HFF-Myc (cell line): ENCODE data around the gene GIPC1.

Source experiments
- DNase-seq: peaks from one replicate; pipeline ENCODE4 v3.0.0-alpha.2; 2011; ENCODE audit warnings: low read depth; ENCODE audit errors: extremely low read depth
- H3K4me3 ChIP-seq: replicated peaks from 2 replicates; pipeline ENCODE4 v1.5.1; 2011; ENCODE audit warnings: low read depth, mild to moderate bottlenecking, control low read depth, low read length
- TF ChIP-seq, protein P1 (sequence below): IDR thresholded peaks from 2 replicates; pipeline ENCODE4 v1.5.1; 2012; ENCODE audit warnings: mild to moderate bottlenecking, low read depth, low read length, control low read depth; ENCODE audit errors: missing control alignments

Gene GIPC1

DNA sequence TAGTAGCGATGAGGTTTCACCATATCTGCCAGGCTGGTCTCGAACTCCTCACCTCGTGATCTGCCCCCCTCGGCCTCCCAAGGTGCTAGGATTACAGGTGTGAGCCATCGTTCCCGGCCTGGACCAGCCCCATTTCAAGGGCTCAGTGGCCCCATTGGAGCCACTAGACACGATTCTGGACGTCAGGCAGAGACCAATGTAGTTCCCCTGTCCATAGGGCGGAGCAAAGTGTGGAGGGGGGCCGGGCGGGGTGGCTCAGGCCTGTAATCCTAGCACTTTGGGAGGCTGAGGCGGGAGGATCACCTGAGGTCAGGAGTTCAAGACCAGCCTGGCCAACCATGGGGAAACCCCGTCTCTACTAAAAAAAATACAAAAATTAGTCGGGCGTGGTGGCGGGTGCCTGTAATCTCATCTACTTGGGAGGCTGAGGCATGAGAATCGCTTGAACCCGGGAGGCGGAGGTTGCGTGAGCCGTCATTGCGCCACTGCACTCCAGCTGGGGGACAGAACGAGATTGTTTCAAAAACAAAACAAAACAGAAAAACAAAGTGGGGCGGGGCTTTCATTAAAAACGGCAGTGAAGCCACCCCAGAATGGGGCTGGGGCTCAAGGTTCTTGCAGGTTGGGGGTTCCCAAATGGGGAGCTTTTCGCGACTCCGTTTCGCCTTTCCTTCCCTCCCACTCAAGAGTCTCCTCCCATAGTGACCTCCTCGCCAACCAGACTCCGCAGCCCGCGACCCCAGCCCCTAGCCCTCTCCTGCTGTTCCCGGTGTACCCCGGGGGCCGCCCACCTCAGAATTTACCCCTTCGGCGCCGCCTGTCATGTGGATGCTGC lies 32.7 kb upstream of the GIPC1 start:
- TF ChIP-seq, protein P1, sequence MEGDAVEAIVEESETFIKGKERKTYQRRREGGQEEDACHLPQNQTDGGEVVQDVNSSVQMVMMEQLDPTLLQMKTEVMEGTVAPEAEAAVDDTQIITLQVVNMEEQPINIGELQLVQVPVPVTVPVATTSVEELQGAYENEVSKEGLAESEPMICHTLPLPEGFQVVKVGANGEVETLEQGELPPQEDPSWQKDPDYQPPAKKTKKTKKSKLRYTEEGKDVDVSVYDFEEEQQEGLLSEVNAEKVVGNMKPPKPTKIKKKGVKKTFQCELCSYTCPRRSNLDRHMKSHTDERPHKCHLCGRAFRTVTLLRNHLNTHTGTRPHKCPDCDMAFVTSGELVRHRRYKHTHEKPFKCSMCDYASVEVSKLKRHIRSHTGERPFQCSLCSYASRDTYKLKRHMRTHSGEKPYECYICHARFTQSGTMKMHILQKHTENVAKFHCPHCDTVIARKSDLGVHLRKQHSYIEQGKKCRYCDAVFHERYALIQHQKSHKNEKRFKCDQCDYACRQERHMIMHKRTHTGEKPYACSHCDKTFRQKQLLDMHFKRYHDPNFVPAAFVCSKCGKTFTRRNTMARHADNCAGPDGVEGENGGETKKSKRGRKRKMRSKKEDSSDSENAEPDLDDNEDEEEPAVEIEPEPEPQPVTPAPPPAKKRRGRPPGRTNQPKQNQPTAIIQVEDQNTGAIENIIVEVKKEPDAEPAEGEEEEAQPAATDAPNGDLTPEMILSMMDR = no peak
- no peak for DNase-seq
- peak overlapping the region; percentile 80 for H3K4me3 ChIP-seq

- TF ChIP-seq, protein P1 = no peak
- no peak overlapping the region for H3K4me3 ChIP-seq
- DNase-seq = no peak
Observed at GRCh38 chr19:14526423-14526822, 30.5 kb upstream of the GIPC1 start.

DNA sequence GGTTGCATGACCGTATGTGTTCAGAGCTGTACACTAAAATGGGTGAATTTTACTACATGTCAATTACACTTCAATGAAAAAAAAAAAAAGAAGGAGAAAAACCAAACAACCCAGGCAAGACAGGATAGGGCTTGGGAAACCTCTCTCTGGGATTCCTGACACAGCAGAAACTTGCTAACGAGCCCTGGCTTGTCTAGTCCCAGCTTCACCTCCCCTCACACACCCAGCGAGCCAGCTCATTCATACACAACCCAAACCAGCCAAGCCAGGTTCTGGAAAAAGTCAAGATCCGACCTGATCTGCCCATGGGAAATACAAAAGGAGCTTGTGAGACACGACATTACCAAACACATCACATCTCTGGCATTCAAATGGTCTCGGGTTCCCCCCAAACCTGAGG lies 29.8 kb upstream of the GIPC1 start:
- no peak for DNase-seq
- TF ChIP-seq, protein P1 = no peak

GRCh38 chr19:14520543-14520942 lies 24.6 kb upstream of the GIPC1 start:
- H3K4me3 ChIP-seq = no peak overlapping the region
- TF ChIP-seq, protein P1 = no peak

More for the DNA sequence above, 29.8 kb upstream of the GIPC1 start:
- H3K4me3 ChIP-seq = no peak overlapping the region

GRCh38 chr19:14519860-14520407 lies 24.0 kb upstream of the GIPC1 start:
- TF ChIP-seq, protein P1 = no peak
- no peak overlapping the region for H3K4me3 ChIP-seq
- no peak for DNase-seq

More at GRCh38 chr19:14520543-14520942, 24.6 kb upstream of the GIPC1 start:
- DNase-seq = no peak

- DNase-seq = no peak
- no peak overlapping the region for H3K4me3 ChIP-seq
- TF ChIP-seq, protein P1 = no peak
Observed at GRCh38 chr19:14519245-14519859, 23.4 kb upstream of the GIPC1 start.
